Measurements from ENCODE around the gene ABITRAM. TPM values are rescaled to one million over a fixed set of nuclear protein-coding genes. Genes with fewer than 3 reads are reported as not detected.
"Not testable (repeated sequence)": the region's sequence is repeated elsewhere in the genome, so short reads cannot be mapped to it uniquely, and the experiment has no call there.

Gene ABITRAM
- total RNA-seq, 6 donors from 2014 or later: 7.8 to 18.9 (median 10.5) TPM

- no peak for ATAC-seq (ENCODE audit: low FRiP score in 2 of 2)
- Histone ChIP-seq H3K27ac (peak overlapping the region in 1 of 4 donors; percentile 14), H3K4me3 (no peak overlapping the region), H3K9me3 (no peaks in the 10 kb centered on the region), H3K27me3 (no peaks in the 10 kb centered on the region), H3K36me3 (peaks cover 0 to 31% (median 0%) of the 10 kb centered on the region in 4 donors), H3K4me1 (peaks cover 0 to 4% (median 0%) of the 10 kb centered on the region in 4 donors)
- DNase-seq: no peak
- TF ChIP-seq POLR2AphosphoS5 (IDR thresholded peaks at IDR 0.05): no peak
- TF ChIP-seq CTCF (IDR thresholded peaks at IDR 0.05): no peak
- no peak for TF ChIP-seq EP300 (IDR thresholded peaks at IDR 0.05)
- no peak for TF ChIP-seq POLR2A (IDR thresholded peaks at IDR 0.05)
Measured at GRCh38 chr9:108967916-108968315, 33.7 kb downstream of the ABITRAM start.

GRCh38 chr9:108971392-108971791 lies 37.2 kb downstream of the ABITRAM start:
- ATAC-seq (ENCODE audit: low FRiP score in 2 of 2); DNase-seq; H3K4me3 ChIP-seq; H3K9me3 ChIP-seq; H3K27ac ChIP-seq; H3K4me1 ChIP-seq; H3K27me3 ChIP-seq: not testable (repeated sequence)
- 97 to 100% methylated on average over 2 of the region's 2 CpGs for WGBS, 2 donors
- H3K36me3 ChIP-seq: peaks cover 0 to 19% (median 0%) of the 10 kb centered on the region in 4 donors

- ATAC-seq (ENCODE audit: low FRiP score in 2 of 2) (no peak), DNase-seq (no peak)
- H3K4me3 ChIP-seq: no peak overlapping the region
- no peaks in the 10 kb centered on the region for H3K9me3 ChIP-seq
- no peak overlapping the region for H3K27ac ChIP-seq
- peaks cover 0 to 19% (median 0%) of the 10 kb centered on the region in 4 donors for H3K36me3 ChIP-seq
- 92 to 94% methylated on average over 3 of the region's 3 CpGs for WGBS, 2 donors
- TF ChIP-seq EP300 (IDR thresholded peaks at IDR 0.05): no peak
- TF ChIP-seq POLR2A (IDR thresholded peaks at IDR 0.05): no peak
- TF ChIP-seq POLR2AphosphoS5 (IDR thresholded peaks at IDR 0.05): no peak
- TF ChIP-seq CTCF (IDR thresholded peaks at IDR 0.05): no peak
- peaks cover 0 to 4% (median 0%) of the 10 kb centered on the region in 4 donors for H3K4me1 ChIP-seq
- no peaks in the 10 kb centered on the region for H3K27me3 ChIP-seq
Measured at GRCh38 chr9:108972186-108972585, 38.0 kb downstream of the ABITRAM start.

- H3K27me3 ChIP-seq: no peaks in the 10 kb centered on the region
- peak overlapping the region in 1 of 4 donors; percentile 11 for H3K27ac ChIP-seq
- no peak for ATAC-seq (ENCODE audit: low FRiP score in 2 of 2)
- H3K9me3 ChIP-seq: no peaks in the 10 kb centered on the region
- H3K36me3 ChIP-seq: peaks cover 0 to 19% (median 0%) of the 10 kb centered on the region in 4 donors
- no peak overlapping the region for H3K4me3 ChIP-seq
- peaks cover 0 to 4% (median 0%) of the 10 kb centered on the region in 4 donors for H3K4me1 ChIP-seq
- no peak for TF ChIP-seq POLR2AphosphoS5 (IDR thresholded peaks at IDR 0.05)
- TF ChIP-seq CTCF (IDR thresholded peaks at IDR 0.05): no peak
- TF ChIP-seq EP300 (IDR thresholded peaks at IDR 0.05): no peak
- no peak for TF ChIP-seq POLR2A (IDR thresholded peaks at IDR 0.05)
- no peak for DNase-seq
- 69 to 84% methylated on average over 2 of the region's 2 CpGs for WGBS, 2 donors
Measured at GRCh38 chr9:108972626-108973209, 38.5 kb downstream of the ABITRAM start.

GRCh38 chr9:108973895-108974294 lies 39.7 kb downstream of the ABITRAM start:
- ATAC-seq (ENCODE audit: low FRiP score in 2 of 2): no peak
- H3K4me3 ChIP-seq: no peak overlapping the region
- no peak overlapping the region for H3K27ac ChIP-seq
- no peak for DNase-seq
- no peaks in the 10 kb centered on the region for H3K27me3 ChIP-seq
- no peaks in the 10 kb centered on the region for H3K4me1 ChIP-seq
- H3K36me3 ChIP-seq: peaks cover 0 to 14% (median 0%) of the 10 kb centered on the region in 4 donors
- H3K9me3 ChIP-seq: no peaks in the 10 kb centered on the region
- WGBS, 2 donors: 65 to 75% methylated on average over 5 of the region's 5 CpGs
- TF ChIP-seq POLR2AphosphoS5 (IDR thresholded peaks at IDR 0.05): no peak
- no peak for TF ChIP-seq CTCF (IDR thresholded peaks at IDR 0.05)
- TF ChIP-seq EP300 (IDR thresholded peaks at IDR 0.05): no peak
- TF ChIP-seq POLR2A (IDR thresholded peaks at IDR 0.05): no peak
